ENCODE results near the gene HTRA2.

The HTRA2 gene

DNA sequence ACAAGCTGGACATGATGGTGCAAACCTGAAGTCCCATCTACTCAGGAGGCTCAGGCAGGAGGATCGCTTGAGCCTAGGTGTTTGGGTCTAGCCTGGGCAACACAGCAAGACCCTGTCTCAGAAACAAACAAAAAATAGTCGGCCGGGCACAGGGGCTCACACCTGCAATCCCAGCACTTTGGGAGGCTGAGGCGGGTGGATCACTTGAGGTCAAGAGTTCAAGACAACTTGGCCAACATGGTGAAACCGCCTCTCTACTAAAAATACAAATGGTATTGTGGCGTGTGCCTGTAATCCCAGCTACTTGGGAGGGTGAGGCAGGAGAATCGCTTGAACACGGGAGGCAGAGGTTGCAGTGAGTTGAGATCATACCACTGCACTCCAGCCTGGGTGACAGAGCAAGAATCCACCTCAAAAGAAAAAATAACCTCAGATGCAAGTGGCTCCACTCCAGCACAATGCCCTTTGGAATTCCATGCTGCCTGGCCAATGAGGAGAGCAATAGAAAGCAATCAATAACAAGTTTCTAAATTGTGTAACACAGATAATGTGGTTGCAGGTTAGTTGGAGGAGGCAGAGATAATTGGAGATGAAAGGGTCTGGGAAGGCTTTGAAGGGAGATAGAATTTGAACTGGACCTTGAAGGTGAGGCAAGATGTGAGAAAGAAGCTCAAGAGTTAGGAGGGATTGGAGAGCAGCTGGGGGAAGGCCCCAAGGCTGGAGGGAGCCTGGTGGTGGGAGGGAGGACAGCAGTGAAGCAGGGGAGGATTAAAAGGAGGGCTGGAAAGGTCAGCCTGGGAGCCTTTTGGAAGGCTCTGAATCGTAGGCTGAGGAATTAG lies 40.9 kb upstream of the HTRA2 start:
- no peak overlapping the region for H3K4me3 ChIP-seq
- H4K20me1 ChIP-seq, result peaks cover 0 to 35% (median 0%) of the 10 kb centered on the region in 11 experiments; a peak in 7 of 22 replicates
- no peak overlapping the region for H3K4me2 ChIP-seq
- H3K4me1 ChIP-seq, result peaks cover 3 to 9% (median 7%) of the 10 kb centered on the region in 10 experiments
- no peak for TF ChIP-seq Cebpa-rat (IDR thresholded peaks at IDR 0.05)
- no peaks in the 10 kb centered on the region for H3K9me3 ChIP-seq (replicated peaks in 1 of 11)
- no peaks in the 10 kb centered on the region for H3K27me3 ChIP-seq
- H3K9ac ChIP-seq, result no peak overlapping the region; a peak in 3 of 22 replicates
- peaks cover 39 to 91% (median 79%) of the 10 kb centered on the region in 11 experiments for H3K36me3 ChIP-seq
- no peak overlapping the region for H3K27ac ChIP-seq

- Histone ChIP-seq H3K27ac (no peak overlapping the region), H3K9me3 (replicated peaks in 1 of 11) (no peaks in the 10 kb centered on the region), H3K9ac (0 out of 22 replicates have a peak overlapping the region, but pooled peaks of 1 of the 11 experiments have one; percentile 6), H3K4me1 (no peaks in the 10 kb centered on the region; a peak in 1 of 20 replicates), H3K4me3 (no peak overlapping the region), H3K4me2 (no peak overlapping the region), H3K36me3 (peaks cover 43 to 100% (median 85%) of the 10 kb centered on the region in 11 experiments), H4K20me1 (peaks cover 0 to 35% (median 0%) of the 10 kb centered on the region in 11 experiments; a peak in 7 of 22 replicates), H3K27me3 (no peaks in the 10 kb centered on the region; a peak in 1 of 22 replicates)
- no peak for TF ChIP-seq Cebpa-rat (IDR thresholded peaks at IDR 0.05)
These were observed 39.8 kb upstream of the HTRA2 start for GRCh38 chr2:74489906-74490305.

- Histone ChIP-seq H3K9me3 (replicated peaks in 1 of 11) (no peaks in the 10 kb centered on the region), H3K4me3 (no peak overlapping the region), H4K20me1 (peaks cover 0 to 39% (median 0%) of the 10 kb centered on the region in 11 experiments; a peak in 10 of 22 replicates), H3K27ac (no peak overlapping the region), H3K4me1 (no peaks in the 10 kb centered on the region), H3K27me3 (peaks cover 9 to 19% (median 15%) of the 10 kb centered on the region in 11 experiments), H3K36me3 (peaks cover 43 to 91% (median 76%) of the 10 kb centered on the region in 11 experiments), H3K4me2 (no peak overlapping the region), H3K9ac (no peak overlapping the region)
- TF ChIP-seq Cebpa-rat (IDR thresholded peaks at IDR 0.05), result no peak
These were observed 37.8 kb upstream of the HTRA2 start for GRCh38 chr2:74491648-74492544.

- H4K20me1 ChIP-seq, result peaks cover 0 to 54% (median 6%) of the 10 kb centered on the region in 11 experiments; a peak in 13 of 22 replicates
- H3K36me3 ChIP-seq, result peaks cover 43 to 74% (median 61%) of the 10 kb centered on the region in 11 experiments
- H3K27me3 ChIP-seq, result peaks cover 25 to 36% (median 32%) of the 10 kb centered on the region in 11 experiments
- H3K9me3 ChIP-seq (replicated peaks in 1 of 11), result peaks cover 0 to 5% (median 0%) of the 10 kb centered on the region in 11 experiments; a peak in 1 of 22 replicates
- H3K4me1 ChIP-seq, result peaks cover 0 to 9% (median 0%) of the 10 kb centered on the region in 10 experiments; a peak in 4 of 20 replicates
- no peak for TF ChIP-seq Cebpa-rat (IDR thresholded peaks at IDR 0.05)
- H3K27ac ChIP-seq, result no peak overlapping the region
- H3K4me2 ChIP-seq, result no peak overlapping the region
- H3K9ac ChIP-seq, result no peak overlapping the region
- no peak overlapping the region for H3K4me3 ChIP-seq
These were observed 36.2 kb upstream of the HTRA2 start for GRCh38 chr2:74493546-74493945.

GRCh38 chr2:74495440-74495839 lies 34.3 kb upstream of the HTRA2 start:
- Histone ChIP-seq H4K20me1 (peaks cover 0 to 53% (median 11%) of the 10 kb centered on the region in 11 experiments; a peak in 15 of 22 replicates), H3K4me1 (peaks cover 0 to 12% (median 0%) of the 10 kb centered on the region in 10 experiments; a peak in 4 of 20 replicates), H3K36me3 (peaks cover 38 to 55% (median 46%) of the 10 kb centered on the region in 11 experiments), H3K9ac (no peak overlapping the region), H3K4me3 (no peak overlapping the region), H3K27ac (no peak overlapping the region), H3K9me3 (replicated peaks in 1 of 11) (peaks cover 0 to 10% (median 0%) of the 10 kb centered on the region in 11 experiments; a peak in 1 of 22 replicates), H3K4me2 (no peak overlapping the region), H3K27me3 (peaks cover 44 to 55% (median 51%) of the 10 kb centered on the region in 11 experiments)
- no peak for TF ChIP-seq Cebpa-rat (IDR thresholded peaks at IDR 0.05)

DNA sequence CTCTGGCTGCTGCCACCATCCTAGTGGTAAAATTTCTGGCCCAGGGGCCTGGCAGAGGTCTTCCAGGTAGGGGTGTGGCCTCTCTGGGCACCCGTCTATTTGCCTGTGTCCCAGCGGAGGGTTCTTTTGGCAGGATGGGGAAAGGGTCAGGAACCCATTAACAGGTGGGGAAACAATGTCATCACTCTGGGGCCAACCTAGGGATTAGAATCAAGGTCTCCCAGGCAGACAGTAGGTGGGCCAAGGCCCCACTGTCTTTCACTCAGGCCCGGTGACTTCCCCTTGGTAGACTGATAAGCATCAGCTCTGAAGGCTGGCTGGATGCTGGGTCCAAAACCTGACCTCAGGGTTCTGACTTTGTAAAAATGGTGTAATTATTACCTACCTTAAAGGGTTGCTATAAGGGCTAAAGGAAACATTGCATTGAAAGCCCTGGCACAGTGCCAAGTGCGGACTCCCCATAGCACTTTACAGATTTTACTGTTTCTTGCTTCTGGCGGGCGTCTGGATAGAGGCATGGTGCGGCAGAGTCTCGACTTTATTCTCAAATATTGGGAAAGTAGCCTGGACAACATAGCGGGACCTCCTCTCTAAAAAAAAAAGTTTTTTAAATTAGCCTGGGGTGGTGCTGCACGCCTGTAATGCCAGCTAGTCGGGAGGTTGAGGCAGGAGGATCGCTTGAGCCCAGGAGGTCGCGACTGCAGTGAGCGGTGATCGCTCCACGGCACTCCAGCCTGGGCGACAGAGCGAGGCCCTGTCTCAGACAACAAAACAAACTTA lies 32.5 kb upstream of the HTRA2 start:
- Histone ChIP-seq H3K27me3 (peaks cover 62 to 72% (median 68%) of the 10 kb centered on the region in 11 experiments), H3K9me3 (replicated peaks in 1 of 11) (peaks cover 0 to 10% (median 0%) of the 10 kb centered on the region in 11 experiments; a peak in 1 of 22 replicates), H3K4me3 (no peak overlapping the region), H3K36me3 (peaks cover 20 to 38% (median 28%) of the 10 kb centered on the region in 11 experiments), H3K4me2 (no peak overlapping the region), H3K27ac (no peak overlapping the region), H3K9ac (no peak overlapping the region), H3K4me1 (peaks cover 0 to 17% (median under 1%) of the 10 kb centered on the region in 10 experiments; a peak in 8 of 20 replicates), H4K20me1 (peaks cover 0 to 64% (median 15%) of the 10 kb centered on the region in 11 experiments; a peak in 15 of 22 replicates)
- no peak for TF ChIP-seq Cebpa-rat (IDR thresholded peaks at IDR 0.05)

GRCh38 chr2:74497777-74498499 lies 31.8 kb upstream of the HTRA2 start:
- Histone ChIP-seq H3K4me3 (0 out of 20 replicates have a peak overlapping the region, but pooled peaks of 1 of the 10 experiments have one; percentile 5), H3K9me3 (replicated peaks in 1 of 11) (peaks cover 0 to 10% (median 0%) of the 10 kb centered on the region in 11 experiments; a peak in 1 of 22 replicates), H3K4me2 (peak overlapping the region in 2 of 11 experiments; percentile 5 to 6; a peak in 2 of 22 replicates), H3K27me3 (peaks cover 69 to 79% (median 76%) of the 10 kb centered on the region in 11 experiments), H3K36me3 (peaks cover 13 to 30% (median 21%) of the 10 kb centered on the region in 11 experiments), H3K27ac (no peak overlapping the region), H3K4me1 (peaks cover 0 to 24% (median 8%) of the 10 kb centered on the region in 10 experiments; a peak in 17 of 20 replicates), H3K9ac (no peak overlapping the region), H4K20me1 (peaks cover 0 to 57% (median 17%) of the 10 kb centered on the region in 11 experiments; a peak in 14 of 22 replicates)
- no peak for TF ChIP-seq Cebpa-rat (IDR thresholded peaks at IDR 0.05)

Measured in BLaER1 treated with 17β-estradiol and CSF1 and Interleukin-3, amounts not matched to agents 10 nM and 100 nM (cell line).